G401 (cell line): Measurements from ENCODE around the gene NR2F2. TPM values are rescaled to one million over a fixed set of nuclear protein-coding genes. Genes with fewer than 3 reads are reported as not detected.

ENCODE experiments used
- DNase-seq: peaks from one replicate; pipeline ENCODE4 v3.0.0-alpha.2; 2015; ENCODE audit warnings: low spot score
- in situ Hi-C: cut with HindIII; loops from 2 replicates; pipeline ENCODE4 v1.10.0; 2016; ENCODE audit warnings: low sequenced_read_pairs, mixed read lengths
- total RNA-seq: library from RNA; depleted of rRNA; stranded (reverse); fragments of >200 nt; shearing (Covaris generic); gene quantifications from 2 replicates; pipeline ENCODE4 v1.2.3, GENCODE V29; 2014

The NR2F2 gene
- total RNA-seq, 1 experiment from 2014 or later = 2.3 TPM

DNA sequence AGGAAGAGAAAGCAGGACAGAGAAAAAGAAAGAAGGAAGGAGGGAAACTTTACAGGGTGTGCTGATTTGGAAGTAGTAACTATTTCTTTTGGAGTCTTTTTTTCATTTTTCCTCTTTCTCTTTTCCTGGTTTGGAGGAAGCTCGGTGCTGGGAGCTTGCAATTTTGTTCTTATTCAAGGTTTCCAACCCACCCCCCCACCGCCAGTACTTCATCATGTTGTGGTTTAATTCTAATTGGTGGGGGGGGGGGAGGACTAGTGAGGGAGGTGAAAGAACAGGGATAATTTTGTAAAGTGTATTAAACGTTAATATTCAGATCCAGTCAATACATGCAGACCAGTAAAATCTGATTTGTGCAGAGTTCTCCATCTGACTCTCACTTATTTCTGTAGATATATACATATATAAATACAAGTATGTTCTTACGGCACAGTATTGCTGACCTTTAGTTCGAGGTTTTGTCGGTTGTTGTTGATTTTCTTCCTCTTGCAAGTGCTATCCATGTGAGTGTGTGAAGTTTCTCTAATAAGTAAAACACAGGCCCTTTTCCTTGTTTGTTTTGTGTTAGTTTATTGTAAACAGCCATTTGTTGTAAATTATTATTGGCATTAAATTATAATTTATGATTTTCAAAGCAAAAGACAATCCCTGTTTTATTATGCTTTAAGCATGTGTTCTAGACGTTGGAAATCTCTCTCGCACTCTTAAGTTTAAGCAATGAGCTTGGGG is 9.3 kb downstream of the NR2F2 start:
- in situ Hi-C loops = no loop called here
- peak; percentile 30 for DNase-seq

DNA sequence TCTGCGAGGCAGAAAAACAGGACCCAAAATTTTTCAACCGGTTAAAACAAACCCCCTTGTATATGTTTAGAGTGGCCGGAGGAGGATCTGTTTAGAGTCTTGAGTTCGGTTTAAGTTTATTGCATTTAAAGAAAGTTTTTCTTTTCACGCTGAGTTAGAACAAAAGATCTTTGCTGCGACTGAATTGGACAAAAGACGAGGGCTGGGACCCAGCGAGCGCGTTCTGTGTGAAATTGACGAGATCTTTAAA is 9.8 kb downstream of the NR2F2 start:
- in situ Hi-C loops = no loop called here
- DNase-seq = no peak

DNA sequence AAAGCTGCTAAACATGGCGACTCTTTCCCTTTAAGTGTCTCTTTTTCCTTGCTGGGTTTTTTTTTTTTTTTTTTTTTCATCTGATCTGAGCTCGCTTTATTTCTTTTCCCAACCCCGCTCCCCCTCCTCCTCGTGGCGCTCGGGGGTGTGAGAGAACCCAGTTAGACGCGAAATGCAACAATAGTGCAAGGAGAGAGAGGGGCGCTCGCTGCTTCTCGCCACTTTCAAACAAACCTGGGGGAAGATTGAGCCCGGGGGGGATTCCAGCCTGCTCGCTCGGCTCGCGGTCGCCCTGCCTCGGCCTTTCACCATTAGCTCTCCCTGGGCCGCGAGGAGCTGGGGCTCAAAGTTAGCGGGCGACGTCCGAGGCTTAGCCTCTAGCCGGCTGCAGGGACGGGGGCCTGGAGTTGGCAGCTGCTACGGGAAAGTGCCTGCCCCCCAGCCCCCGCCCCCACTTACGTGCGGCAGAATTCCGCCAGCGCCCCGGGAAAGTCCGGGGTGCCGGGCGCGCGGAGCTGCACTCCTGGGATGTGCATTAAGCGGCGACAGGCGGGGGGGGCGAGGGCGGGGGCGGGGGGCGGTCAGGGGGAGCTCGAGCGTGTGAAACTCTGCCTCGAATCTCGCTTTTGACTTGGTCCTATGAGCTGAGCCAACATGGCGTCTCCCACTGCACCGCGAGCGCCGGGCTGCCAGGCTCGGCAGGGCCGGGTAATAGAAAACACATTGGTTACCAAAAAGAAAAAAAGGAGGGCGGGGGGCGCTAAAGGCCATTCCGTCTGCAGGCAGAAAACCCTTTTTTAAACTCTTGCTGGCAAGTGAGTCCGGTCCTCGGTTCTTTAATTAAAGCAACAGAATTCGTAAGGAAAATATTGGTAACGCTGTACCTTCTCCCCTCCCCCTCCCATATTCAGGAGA is 10.4 kb downstream of the NR2F2 start:
- in situ Hi-C loops = no loop called here
- peak; percentile 71 for DNase-seq

DNA sequence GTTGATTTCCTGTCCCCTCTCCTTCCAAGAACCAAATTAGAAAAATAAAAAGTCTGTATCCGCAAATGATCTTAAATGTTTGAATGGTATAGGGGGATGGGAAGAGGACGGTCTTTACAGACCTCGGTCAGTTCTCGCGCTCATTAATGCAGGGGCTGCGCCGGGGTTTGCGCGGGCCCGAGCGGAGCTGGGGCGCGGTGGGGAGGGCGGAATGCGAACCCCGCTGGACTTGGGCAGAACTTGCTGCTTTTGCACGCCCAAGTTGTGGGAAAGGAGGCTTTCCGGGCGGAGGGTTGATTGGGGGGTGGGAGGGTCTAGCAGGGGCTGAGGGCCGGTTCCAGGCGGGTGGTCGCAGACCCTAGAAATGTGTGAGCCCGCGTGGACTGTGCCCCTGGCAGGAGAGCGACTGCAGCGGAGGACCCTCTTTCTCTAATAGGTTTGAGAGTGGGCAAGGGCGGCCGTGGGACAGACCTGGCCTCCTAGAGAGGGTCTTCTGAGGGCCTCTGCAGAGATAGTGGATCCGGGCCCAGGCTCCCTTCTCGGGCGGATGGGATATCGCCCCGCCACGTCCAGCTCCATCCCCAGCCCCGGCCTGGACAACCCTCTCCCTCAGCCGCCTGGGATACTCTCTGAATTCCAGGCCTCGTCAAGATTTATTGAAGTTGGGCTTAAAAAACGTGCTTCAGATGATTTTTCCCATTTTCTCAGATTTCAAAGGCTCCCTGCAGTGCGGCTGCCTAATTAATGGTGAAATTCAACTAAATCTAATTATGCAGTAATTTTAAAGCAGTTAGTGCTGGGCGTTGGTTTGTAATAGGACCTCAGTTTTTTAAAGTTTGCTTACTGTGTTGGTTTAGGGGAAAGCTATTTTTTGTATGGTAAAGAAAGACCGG is 11.3 kb downstream of the NR2F2 start:
- peak; percentile 7 for DNase-seq
- in situ Hi-C loops = no loop called here

DNA sequence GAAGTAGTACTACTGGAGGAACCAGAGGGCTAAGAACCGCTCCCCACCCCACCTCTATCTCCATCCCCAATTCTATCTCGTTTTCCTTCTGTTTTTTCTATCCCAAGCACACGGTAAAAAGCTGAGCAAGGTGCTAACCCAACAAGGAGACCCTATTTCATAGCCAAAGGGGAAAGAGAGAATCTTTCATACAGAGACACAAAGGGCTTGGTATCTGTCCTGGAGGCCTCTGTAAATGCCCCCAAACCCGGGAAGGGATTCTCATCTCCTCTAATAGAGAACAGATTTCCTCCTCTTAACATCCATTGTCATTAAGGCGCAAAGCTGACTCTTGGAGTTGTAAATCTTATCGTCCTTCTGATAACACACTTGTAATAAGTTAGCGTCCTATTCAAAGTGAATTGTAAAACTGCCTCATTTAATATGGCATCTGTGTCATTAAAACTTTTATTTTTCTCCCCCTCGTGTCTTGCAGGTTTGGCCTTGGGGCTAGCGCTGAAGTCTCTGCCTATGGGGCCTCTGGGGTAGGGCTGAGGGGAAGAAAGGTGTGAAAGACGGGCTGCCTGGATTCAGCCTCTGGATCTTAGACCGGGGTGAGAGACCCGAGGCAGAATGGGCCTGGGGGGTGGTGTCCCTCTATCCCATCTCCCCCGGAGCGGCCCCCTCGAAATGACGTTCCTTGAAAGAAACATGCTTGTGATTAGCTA is 12.1 kb downstream of the NR2F2 start:
- peak; percentile 5 for DNase-seq
- in situ Hi-C loops = no loop called here

DNA sequence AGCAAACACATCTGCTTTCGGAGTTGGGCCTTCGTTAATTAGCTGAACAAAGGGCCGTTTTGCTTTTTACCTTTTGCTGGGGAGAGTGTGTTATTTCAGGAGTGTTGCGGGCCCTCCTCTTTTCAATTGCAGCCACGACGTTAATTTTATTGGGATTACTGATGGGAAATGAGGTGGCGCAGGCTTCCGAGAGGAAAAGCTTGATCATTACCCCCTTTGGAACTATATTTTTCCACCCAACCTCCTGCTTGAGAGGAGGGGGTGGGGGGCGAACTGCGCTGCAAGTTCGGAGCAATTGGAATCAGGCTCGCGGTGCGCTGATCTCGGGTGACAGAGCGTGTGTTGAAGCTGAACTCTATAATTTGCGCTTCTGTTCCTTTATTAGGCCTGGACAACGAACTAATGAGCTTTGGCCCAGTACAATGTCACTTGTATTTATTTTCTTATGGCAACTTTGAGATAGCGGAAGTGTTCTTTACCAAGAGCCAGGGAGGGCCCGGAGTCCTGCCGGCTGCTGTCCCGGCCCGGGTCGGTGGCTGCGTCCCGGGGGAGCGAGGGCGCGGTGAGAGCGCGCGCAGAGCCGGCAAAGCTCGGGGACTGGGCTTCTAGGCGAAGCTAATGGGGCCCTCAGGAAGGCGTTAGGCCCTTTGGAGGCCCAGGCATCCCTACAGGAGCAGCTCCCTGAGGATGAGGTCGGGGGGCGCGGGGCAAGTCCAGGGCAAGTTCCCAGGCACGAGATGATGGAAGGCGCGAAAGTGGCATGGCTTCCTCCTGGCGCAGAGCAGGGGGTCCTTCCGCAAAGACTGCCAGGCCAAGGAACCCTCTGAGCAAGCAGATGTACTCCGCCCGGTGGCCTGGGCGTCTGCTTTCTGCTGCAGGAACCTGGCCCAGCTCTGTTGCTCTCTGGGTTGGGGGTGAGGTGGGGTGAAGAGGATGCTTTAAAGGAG is 12.9 kb downstream of the NR2F2 start:
- no peak for DNase-seq

DNA sequence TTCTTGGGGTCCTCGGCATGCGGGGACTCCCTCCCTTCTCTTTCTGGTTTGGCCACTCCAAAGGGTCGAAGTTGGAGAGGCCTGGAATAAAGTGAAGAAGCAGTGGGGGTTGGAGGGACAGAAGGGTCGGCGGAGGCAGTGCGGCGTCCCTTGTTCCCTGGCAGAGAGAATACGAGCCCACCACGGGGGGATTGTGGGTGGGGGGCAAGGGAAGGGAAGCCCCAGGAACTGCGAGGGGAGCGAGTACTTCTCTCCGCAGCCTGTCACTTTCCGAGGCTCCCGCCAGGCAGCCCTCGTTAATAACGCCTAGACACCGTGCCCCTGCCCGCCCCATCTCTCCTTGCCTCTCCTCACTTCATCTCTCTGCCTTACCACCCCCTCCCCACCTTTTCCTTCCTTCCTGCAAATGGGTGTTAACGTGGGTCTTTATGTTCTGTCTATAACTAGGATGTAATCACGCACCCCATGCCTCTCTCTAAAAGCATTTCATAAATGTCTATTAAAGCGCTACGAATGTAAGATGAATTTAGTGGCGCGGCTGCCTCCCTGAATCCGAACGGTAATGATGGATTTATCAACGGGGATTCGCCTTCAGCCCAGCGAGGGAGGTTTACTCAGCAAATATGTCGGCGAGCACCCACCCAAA is 13.7 kb downstream of the NR2F2 start:
- DNase-seq = no peak
- in situ Hi-C loops = no loop called here

More for the DNA sequence above, 12.9 kb downstream of the NR2F2 start:
- in situ Hi-C loops = no loop called here

DNA sequence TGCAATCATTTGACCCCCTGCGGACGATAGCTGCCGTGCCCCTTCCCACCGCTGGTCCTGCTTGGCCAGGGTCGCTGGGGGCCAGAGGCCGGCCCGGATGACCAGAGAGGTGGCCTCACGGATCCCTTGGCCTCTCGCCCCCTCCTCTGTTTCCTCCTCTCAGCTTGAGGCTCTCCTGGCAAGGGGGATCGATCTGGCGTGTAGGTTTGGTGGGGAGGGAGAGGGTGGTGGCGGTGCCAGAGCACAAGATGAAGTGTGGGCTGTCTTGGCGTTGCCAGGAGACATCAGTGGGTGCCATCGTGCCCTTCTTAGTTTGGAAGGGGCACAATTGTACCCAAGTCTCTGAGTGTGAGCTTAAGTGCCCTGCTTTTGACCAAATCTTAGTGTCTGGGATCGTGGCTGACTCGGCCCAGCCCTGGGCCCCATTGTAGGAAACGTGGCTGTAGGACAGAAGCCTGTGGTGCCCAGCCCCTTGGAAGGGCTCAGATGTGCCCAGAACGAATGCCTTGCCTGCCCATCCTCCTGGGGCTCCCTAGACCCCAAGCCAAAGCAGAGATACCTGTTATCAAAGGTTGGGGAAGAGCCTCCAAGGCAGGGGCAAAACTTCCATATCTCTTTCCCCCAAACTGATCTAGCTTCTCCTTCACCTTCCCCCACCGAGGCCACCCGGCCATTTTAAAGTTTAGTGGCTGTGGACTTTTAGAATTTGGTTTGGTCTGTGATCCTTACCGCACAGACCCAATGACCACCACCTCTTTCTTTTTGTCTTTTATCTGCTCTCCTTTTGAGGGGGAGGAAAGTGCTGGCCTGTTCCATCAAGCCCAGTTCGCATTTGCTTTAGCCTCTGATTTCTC is 14.4 kb downstream of the NR2F2 start:
- in situ Hi-C loops = no loop called here
- DNase-seq = no peak

DNA sequence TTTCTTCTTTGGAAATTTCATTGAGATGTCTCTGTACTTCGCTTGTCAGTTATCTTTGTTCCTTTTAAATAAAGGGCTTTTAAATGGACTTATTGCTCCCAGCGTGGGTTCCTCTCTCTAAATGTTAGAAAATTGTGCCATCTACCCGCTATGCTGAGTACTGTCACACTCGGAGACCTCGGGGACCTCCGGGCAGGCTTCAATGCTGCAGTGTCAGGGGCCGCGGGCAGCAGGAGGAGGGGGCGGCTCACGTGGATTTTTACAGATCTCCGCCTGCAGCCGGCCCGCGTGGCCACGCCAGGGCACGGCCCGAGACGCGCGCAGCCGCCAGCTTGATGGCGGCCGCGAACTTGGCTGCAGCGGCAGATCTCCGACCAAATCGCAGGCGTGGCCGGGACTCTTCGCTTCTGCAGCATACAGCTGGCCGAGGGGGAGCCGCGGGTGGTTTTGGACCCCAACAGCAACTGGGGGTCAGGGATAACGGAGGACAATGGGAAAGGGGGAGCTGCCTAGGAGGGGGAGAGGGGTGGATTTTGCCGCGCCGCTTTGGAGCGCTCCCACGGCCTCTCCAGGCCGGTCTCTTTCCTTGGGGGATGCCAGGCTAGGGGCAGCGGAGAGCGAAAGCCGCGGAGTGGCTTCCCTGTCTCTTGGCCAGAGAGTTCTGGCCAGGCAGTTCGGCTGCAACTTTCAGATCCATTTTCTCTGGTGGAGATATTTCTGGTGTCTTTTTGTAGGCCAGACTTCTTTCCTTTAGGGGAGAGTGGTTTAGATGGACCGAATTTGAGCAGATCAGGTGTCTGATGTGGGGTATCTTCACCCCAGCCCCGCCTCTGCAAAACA is 15.3 kb downstream of the NR2F2 start:
- in situ Hi-C loops = no loop called here
- DNase-seq = peak; percentile 88

DNA sequence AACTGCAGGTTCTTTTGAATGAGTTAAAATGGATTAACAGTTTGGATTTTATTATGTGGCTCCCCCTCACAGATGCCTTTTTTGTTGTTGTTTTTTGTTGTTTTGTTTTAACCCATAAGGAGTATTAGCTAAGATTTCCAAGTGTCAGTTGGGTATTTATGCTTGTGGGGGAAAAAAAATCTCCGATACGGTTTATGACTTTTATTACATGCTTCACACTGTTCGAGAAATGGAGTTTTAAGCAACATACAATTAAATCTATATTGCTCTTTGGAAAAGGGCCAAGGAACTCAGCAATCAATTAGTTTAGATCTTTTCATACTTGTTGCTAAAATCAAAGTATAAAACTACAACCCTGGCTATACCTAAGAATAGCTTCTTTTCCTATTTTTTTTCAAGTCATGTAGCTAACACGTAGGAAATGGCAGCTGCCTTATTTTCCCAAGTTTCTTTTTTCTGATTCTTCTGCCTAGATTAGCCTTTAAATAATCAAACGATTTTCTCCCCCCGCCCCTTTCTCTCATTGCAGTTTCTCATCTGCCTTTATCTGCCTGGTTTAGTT is 16.0 kb downstream of the NR2F2 start:
- in situ Hi-C loops = no loop called here
- DNase-seq = no peak

DNA sequence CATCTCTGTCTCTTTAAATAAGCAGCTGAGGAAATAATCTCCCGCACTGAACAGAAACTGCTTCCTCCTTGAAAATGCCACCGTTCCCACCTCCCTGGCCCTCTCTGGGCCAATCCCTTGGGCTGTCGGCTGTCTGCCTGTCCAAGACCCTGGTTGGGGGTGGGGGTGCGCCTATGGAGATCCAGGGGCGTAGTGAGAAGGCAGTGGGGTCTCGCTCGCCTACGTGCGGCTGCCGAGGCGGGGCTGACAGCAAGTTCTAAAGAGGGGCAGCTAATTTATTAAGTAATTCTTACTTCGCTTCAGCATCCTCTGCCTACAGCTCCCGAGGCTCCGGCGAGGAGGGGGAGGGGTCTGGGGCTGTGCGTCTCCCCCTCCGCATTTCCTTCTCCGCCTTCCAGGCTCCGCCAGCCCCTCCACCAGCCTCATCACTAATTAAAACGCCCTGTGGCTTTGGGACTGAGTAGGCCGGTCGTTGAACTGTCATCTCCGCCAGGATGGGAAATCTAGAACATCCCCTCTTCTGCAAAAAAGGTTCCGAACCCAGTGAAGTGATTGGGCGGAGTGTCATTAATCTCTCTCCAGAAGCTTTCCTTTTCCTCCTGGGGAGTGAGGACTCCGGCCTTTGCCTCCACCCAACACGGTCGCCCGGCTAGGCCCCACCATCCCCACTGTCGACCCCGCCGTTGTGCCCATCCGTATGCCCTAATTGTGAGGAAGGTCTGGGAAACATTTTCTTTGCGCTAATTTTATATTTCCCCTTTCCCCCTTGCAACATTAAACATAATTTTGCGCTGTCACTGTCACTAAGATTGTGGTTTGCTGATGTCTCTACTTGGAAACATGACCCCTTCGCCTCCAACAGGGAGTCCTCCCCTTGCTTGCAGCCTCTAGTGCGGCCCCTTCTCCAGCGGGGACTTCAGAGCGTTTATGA is 16.9 kb downstream of the NR2F2 start:
- DNase-seq = no peak
- in situ Hi-C loops = no loop called here

DNA sequence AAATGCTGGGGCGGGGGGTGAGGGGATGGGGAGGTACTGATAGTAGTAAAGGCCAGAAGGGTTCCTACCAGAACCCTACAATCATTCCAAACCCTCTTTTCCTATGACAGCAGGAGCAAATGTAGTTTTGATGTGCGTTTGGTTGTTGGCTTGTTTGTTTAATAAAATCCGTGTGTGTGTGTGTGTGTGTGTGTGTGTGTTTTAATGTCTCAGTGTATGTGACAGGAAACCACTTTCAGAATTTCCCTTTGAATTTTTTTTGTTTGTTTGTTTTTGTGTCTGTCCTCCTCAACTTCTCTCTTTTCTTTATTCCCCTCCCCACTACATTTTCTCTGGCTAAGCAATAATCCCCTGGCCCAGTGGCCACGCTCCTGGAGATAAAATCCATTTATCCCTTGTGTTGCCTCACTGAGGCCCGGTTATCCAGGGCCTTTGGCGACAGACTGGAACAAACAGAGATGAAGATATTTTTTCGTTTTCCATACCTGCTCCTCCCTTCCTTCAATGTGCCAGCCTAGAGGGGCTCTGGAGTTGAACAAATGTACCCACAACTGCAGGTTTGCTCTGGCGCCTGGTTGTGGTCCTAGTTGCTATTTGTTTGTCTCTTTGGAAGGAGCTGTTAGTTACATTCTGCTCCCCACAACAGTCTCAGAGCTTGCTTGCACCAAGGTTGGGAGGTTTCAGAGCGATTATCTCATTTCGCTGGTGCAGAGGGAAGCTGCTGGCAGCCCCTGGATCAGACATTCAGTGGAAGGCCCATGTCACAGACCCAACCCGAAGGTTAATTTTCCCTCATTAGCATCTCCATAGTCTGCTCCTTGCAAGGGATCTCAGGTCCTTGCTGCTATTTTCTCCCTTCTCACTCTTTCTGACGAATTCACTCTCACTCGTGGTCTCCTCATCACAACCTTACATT is 17.9 kb downstream of the NR2F2 start:
- DNase-seq = no peak

DNA sequence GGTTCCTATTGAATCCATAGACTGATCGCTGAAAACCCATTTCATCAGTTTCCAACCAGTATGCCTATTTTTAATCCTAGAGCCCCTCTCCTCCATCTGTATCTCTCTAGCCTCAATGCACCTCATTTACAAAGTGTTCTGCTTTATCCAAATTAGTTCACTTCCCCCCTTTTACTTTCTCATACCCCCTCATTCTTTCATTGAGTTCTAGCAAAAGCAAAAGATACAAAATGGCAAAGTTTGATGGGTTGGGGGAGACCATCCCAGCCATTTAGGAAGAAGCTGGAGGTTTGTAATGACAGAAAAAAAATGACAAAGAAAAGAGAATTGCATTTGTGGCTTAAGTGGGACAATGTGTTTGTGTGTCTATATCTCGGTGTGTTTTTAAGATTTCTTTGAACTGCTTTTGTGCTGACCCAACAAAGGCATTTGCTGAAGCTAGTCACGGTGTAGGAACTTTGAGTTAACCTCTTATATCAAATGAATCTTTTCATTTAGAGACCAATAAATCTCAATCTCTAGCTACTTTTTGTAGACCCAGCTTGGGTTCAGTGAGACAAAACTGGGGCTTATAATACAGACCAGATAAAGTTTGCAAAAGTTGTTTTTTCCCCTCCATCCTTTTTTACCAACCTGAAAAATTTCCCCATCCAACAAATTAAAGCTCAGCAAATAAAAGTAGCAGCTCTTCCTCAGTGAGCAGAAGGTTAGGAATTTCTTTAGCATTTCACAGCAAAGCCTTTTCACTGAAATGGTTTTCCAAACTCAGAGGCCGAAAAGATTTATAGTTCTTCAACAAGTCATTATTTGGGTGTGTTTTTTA is 18.7 kb downstream of the NR2F2 start:
- DNase-seq = no peak
- in situ Hi-C loops = no loop called here

More for the DNA sequence above, 17.9 kb downstream of the NR2F2 start:
- in situ Hi-C loops = no loop called here
